HG03521 (cell line): ENCODE data around the gene SPRY2.
"Not testable (repeated sequence)": the region's sequence is repeated elsewhere in the genome, so short reads cannot be mapped to it uniquely, and the experiment has no call there.

Experiments used
- ATAC-seq: cut with Tn5 transposase; IDR thresholded peaks from one replicate; pipeline ENCODE4 v1.9.1; 2021; ENCODE audit warnings: mild to moderate bottlenecking, moderate library complexity; ENCODE audit not compliant: unreplicated experiment

The SPRY2 gene

GRCh38 chr13:80355496-80356094, 14.7 kb upstream of the SPRY2 start:
- ATAC-seq = not testable (repeated sequence)

GRCh38 chr13:80348750-80349149, 7.8 kb upstream of the SPRY2 start:
- ATAC-seq = no peak

- ATAC-seq = no peak
Observed at GRCh38 chr13:80348314-80348713, 7.4 kb upstream of the SPRY2 start.

GRCh38 chr13:80345771-80346510, 5.0 kb upstream of the SPRY2 start:
- no peak for ATAC-seq

- not testable (repeated sequence) for ATAC-seq
Observed at GRCh38 chr13:80344032-80344431, 3.1 kb upstream of the SPRY2 start.

GRCh38 chr13:80342471-80343371, 1.8 kb upstream of the SPRY2 start:
- peak; percentile 58 for ATAC-seq

GRCh38 chr13:80341756-80342370, 937 bp upstream of the SPRY2 start:
- no peak for ATAC-seq

- peak; percentile 22 for ATAC-seq
Observed at GRCh38 chr13:80340651-80341100, 250 bp downstream of the SPRY2 start.

GRCh38 chr13:80339912-80340650, 845 bp downstream of the SPRY2 start:
- ATAC-seq = no peak

- ATAC-seq = no peak
Observed at GRCh38 chr13:80339563-80339911, 1.4 kb downstream of the SPRY2 start.

GRCh38 chr13:80338781-80339562, 2.0 kb downstream of the SPRY2 start:
- ATAC-seq = peak; percentile 29

- ATAC-seq = no peak
Observed at GRCh38 chr13:80337288-80338081, 3.4 kb downstream of the SPRY2 start.

- no peak for ATAC-seq
Observed at GRCh38 chr13:80336776-80337287, 4.1 kb downstream of the SPRY2 start.

- no peak for ATAC-seq
Observed at GRCh38 chr13:80336370-80336769, 4.6 kb downstream of the SPRY2 start.

- no peak for ATAC-seq
Observed at GRCh38 chr13:80334597-80335260, 6.2 kb downstream of the SPRY2 start.

- no peak for ATAC-seq
Observed at GRCh38 chr13:80331984-80332383, 8.9 kb downstream of the SPRY2 start.

GRCh38 chr13:80329250-80329649, 11.7 kb downstream of the SPRY2 start:
- ATAC-seq = no peak

- ATAC-seq = no peak
Observed at GRCh38 chr13:80319004-80319403, 21.9 kb downstream of the SPRY2 start.
